ENCODE measurements around the gene NCOR2.
"Not testable (repeated sequence)": the region's sequence is repeated elsewhere in the genome, so short reads cannot be mapped to it uniquely, and the experiment has no call there.

The NCOR2 gene

DNA sequence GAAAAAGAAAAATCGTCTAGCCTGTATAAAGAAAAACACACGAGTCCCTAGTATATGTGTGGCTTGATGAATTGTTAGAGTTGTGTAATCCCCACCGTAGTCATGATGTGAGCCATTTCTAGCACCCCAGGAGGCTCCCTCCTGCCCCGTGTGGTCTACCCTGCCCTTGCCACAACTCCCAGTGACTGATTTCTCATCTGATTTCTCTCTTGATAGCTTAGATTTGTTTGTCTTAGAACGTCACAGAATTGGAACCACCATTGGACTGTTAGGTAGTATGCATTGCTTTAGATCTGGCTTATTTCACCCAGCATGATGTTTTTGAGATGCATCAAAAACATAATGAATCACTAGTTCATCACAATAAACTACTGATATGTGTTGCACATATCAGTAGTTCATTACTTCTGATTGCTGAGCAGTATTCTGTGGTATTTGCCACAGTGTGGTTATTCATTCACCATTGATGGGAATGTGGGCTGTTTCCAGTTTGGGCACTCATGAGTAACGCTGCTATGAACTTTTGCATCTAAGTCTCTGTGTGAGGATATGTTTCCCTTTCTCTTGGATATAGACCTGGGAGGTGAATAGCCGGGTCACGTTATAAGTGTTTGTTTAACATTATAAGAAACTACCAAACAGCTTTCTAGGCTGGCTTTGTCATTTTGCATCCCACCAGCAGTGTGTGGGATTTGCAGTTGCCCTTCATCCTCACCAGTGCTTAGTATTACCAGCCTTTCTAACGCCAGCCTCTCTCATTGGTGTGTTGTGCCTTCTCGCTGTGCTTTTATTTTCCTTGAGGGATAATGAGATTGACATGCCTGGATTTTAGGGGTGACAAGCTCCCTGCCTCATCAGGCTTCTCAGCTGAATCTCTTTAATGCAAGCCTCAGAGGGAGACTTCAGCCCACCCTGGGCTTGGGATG is 31.9 kb upstream of the NCOR2 start:
- no peak for FAIRE-seq

DNA sequence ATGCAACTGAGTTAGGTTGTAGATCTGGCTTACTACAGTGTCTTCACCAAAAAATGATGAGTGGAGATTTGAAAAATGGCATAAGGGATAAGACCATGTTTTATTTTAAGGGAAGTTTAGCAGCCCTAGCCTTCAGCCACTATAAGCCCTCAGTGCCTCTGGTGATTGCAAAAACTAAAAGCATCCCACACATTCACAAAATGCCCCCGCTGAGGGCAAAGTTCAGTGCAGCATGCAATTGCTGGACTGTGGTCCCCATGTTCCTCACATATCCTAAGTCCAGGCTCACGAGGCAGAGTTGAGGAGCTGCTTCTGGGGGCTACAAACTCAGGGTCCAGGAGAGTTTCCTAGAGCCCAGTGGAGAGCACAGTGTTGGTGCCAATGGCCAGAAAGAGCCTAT is 29.6 kb upstream of the NCOR2 start:
- FAIRE-seq = no peak

DNA sequence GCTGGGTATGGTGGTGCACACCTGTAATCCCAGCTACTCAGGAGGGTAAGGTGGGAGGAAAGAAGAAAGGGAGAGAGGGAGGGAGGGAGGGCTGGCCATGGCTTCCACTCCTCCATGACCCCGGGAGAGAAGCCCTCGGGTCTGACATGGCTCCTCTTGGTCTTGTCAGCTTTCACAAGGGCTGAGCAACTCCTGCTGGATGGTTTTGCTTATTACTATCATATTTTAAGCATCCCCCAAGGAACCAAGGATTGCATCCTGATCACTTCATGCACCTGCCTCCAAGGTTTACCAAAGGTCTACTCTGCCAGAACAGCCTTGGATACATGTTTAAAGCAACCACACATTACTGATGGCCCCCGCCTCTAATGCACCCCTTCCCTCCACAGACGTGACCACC is 28.0 kb upstream of the NCOR2 start:
- no peak for FAIRE-seq

DNA sequence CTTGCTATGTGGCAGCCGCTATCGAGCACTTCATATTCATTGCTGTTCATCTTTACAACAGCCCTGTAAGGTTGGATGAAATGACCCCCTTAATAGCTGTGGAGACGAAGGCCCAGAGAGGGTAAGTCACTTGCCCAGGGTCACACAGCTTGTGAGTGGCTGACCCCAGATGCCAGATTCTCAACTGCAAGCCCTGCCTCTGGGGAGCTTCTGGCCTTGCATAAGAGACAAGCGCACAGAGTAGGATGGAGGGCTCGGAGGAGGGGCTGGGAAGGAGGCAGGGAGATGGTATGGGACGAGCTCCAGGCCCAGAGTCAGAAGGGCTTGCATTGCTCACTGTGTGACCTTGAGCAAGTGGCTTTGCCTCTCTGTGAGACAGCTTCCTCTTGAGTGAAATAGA is 27.4 kb upstream of the NCOR2 start:
- FAIRE-seq = no peak

DNA sequence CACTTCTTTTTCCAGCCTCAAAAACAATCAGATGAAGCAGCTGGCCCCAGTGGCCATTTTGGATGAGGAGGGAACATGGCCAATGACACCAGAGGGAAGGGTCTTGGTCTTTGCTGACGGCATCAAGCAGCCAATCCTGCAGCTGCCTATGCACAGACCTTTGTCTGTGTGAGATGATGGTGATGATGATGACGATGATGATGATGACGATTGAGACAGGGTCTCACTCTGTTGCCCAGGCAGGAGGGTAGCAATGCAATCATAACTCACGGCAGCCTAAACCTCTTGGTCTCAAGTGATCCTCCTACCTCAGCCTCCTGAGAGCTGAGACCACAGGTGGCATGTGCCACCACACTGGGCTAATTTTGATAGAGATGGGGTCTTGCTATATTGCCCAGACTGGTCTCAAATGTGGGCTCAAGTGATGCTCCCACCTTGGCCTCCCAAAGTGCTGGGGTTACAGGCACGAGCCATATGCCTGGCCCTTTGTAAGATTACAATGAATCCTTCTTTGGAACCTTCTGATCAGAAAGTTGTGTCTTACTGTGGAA is 26.5 kb upstream of the NCOR2 start:
- no peak for FAIRE-seq

GRCh38 chr12:124593176-124593575 is 25.8 kb upstream of the NCOR2 start:
- no peak for FAIRE-seq

DNA sequence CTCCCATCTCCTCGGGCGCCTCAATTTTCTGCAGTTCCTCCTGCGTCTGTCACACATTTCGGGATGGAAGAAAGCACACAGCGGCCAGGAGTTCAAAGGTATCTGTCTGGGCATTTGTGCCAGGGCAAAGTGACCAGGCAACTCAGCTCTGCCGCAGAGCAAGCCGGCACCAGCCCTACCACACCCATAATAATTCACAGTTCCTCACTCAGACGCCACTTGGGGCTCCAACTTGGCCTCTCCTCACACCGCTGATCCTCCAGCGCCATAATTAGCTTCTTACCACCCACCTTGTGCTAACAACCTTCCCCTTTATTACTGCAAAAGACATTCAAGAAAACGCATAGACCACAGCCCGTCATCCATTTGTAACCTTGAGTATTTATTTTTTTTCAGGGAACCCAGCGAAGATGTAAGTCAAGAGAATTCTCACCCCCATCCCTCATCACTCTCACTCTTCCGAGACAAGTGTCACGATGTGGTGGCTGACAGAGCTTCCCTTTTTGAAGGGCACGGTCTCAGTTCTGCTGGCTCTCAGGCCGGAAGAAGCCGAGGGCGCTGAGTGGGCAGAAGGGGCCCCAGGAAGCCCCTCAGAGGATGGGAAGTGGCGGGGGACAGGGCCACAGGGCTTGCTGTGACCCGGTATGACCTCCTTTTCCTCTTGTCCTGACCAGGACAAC is 25.2 kb upstream of the NCOR2 start:
- no peak for FAIRE-seq

DNA sequence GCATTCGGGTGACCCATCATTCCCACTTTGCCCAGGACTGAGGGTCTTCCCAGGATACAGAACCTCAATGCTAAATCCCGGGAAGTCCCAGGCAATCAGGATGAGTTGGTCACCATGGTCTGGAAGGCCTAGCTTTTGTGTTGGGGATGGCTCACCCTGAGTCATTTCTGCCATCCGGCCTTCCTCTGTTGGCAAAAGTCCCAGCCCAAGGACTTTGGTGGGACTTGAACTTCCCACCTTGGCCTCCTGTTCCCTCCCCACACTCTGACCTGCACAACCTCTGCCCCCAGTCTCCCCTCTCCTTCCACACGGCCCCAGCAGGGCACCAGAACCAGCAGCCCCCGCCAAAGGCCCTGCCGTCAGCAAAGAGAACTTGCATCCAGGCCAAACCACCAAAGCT is 24.6 kb upstream of the NCOR2 start:
- FAIRE-seq = no peak

GRCh38 chr12:124590447-124590846 is 23.0 kb upstream of the NCOR2 start:
- FAIRE-seq = no peak

GRCh38 chr12:124588751-124589267 is 21.4 kb upstream of the NCOR2 start:
- no peak for FAIRE-seq

- FAIRE-seq = no peak
Observed at GRCh38 chr12:124588018-124588634, 20.7 kb upstream of the NCOR2 start.

DNA sequence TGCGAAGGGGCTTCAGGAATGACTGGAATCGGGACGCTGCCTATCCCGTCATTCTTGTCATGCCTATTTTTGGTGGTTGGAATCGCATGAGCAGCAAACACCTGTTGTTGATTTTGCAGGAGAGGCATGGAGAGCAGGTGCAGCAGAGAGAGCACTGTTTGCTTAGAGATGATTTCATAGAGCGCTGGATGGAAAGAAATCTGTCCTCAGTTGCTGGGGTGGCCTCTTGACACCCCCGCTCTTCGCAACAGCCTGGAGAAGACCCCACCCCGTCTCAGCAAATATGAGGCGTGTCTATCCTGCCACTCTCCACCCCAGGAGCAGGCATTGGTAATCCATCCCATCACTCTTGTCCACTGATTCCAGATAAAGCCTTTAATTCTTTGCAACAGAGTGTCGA is 19.3 kb upstream of the NCOR2 start:
- no peak for FAIRE-seq

DNA sequence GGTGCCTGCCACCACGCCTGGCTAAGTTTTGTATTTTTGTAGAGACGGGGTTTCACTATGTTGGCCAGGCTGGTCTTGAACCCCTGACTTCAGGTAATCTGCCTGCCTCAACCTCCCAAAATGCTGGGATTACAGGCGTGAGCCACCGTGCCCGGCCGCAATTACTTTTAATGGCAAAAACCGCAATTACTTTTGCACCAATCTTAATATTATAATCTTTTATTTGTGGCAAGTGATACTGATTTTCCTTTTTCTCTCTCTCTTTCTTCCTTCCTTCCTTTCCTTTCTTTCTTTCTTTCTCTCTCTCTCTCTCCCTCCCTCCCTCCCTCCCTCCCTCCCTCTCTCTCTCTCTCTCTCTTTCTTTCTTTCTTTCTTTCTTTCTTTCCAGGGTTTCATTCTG is 17.1 kb upstream of the NCOR2 start:
- FAIRE-seq = not testable (repeated sequence)

DNA sequence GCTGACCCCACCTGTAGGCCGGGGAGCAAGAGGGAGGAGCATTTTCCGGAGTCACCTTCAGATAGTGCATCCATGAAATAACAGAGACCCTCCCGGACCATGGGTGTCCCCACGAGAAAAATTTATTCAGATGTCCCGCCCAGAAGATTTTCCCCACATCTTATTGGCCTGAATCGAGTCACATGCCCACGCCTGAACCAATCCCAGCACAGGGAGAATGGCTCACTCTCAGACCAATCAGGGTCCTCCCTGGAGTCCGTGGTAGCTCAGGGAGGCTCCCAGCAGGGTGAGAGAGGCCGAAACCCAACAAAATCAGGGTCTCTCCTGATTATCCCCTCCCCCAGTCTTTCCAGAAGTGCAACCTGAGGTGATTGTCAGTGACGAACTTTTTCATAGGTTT is 16.4 kb upstream of the NCOR2 start:
- FAIRE-seq = no peak

DNA sequence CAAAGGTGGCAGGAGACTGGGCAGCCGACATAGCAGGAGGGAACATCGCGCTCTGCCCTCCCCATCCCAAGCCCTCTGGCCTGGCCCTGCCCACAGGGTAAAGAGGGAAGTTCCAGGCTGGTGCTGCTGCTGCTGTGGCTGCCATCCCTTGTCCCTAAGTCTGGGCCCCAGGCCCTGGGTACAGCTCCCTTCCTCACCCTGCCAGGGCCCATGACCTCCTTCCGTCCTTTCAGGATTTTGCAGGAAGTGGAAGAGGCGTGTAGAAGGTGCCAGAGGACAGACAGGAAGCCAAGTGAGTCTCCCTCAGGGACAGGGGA is 14.7 kb upstream of the NCOR2 start:
- no peak for FAIRE-seq

DNA sequence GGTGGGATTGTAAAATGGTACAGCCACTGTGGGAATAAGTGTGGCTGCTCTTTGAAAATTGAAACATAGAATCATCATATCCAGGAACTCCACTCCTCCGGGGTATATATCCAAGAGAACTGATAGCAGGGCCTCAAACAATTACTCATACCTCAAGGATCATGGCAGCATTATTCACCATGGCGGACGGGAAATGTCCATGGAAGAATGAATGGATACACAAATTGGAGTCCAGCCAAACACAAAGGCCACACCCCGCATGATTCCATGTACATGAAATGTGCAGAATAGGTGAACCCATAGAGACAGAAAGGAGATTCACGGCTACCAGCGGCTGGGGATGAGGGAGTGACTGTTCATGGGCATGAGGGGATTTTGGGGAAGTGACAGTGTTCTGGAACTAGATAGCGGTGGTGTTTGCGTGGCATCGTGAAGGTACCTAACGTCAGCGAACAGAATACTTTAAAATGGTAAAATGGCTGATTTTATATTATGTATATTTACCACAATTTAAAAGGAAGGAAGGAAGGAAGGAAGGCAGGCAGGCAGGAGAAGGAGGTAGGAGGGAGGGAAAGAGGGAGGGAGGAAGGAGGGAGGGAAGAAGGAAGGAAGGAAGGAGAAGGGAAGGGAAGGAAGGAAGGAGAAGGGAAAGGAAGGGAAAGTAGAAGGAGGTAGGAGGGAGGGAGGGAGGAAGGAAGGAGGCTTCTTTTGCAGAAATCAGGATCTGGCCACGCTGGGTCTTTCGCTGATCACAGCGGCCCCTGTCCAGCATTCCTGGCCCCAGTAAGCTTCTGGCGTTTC is 14.1 kb upstream of the NCOR2 start:
- FAIRE-seq = no peak

- no peak for FAIRE-seq
Observed at GRCh38 chr12:124579921-124580517, 12.6 kb upstream of the NCOR2 start.

- FAIRE-seq = no peak
Observed at GRCh38 chr12:124578854-124579253, 11.4 kb upstream of the NCOR2 start.

DNA sequence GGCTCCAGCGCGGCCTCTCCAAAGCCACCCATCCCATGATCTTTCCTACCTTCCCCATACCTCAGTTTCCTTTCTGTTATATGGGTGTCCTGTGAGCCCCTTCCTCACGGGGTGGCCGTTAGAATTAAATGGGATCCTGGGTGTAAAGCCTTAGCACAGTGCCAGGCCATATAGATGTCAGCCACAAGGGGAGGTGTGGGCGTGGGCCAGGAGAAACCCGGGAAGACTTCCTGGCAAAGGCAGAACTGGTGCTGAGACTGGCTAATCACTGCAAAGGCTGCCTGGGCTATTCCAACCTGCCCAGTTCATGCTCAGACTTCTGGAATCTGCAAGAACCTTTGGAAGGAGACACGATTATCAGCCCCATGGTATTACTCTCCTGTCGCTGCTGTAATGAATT is 11.0 kb upstream of the NCOR2 start:
- no peak for FAIRE-seq

GRCh38 chr12:124577986-124578385 is 10.6 kb upstream of the NCOR2 start:
- FAIRE-seq = no peak

GRCh38 chr12:124577374-124577773 is 10.0 kb upstream of the NCOR2 start:
- no peak for FAIRE-seq

DNA sequence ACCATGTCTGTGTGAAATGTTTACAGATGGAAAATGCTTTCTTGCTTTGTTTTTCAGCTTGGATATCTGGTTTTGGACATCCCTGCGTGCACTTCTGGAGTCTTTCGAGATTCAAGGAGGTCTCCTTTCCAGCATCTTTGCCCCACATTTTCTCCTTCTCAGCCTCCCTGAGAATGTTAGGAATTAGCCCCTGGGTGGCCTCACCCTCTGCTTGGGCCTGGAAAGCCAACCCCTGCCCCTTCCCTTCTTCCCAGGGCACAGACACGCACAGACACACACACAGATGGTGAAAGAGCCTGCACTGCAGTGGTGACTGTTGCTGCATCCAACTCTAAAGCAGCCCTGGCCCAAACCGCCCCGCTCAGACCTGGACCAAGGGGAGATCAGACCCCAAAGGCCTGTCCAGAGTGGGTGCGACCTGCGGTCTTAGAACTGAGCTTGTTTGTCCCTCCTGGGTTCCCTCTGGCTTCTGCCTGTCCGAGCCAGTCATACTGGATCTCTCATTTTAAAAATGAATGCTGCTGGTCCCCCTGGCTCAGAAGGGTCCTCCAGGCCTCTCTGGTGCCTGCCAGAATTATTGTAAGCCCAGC is 8.7 kb upstream of the NCOR2 start:
- no peak for FAIRE-seq

Data from G401.6 (cell line).